K562 (cell line): Measurements from ENCODE around the gene RUNDC1. TPM values are rescaled to one million over a fixed set of nuclear protein-coding genes. Genes with fewer than 3 reads are reported as not detected.
A peak's percentile ranks its signal among the peaks of the same experiment; 100 is the strongest.

Experiments used
- ATAC-seq: fragments of 200-7000 bp; cut with Tn5 transposase; 3 replicates; pipeline ENCODE4 v1.9.1; 2020; ENCODE audit warnings: moderate library complexity
- BruUV-seq: library from RNA; stranded (reverse); fragments of 400-500 nt; replicated peaks from 2 replicates; lab custom pipeline; 2021; lab: Mats Ljungman, UMichigan
- CTCF ChIA-PET: fragments of 300-600 bp; formaldehyde crosslinking; extraction: SDS; loops from one replicate; lab custom pipeline; 2021; ENCODE audit warnings: low intra/inter-chr PET ratio; lab: Yijun Ruan, JAX
- POLR2A ChIA-PET: fragments of 300-600, 350-650 bp; sonication (Branson Sonifier 250); formaldehyde crosslinking; extraction: SDS; loops from one replicate; lab custom pipeline; 2021; ENCODE audit warnings: antibody characterized with exemption, inconsistent platforms; lab: Yijun Ruan, JAX
- DNase-seq, 4 experiments: peaks; one replicate each; pipeline versions ENCODE4 v3.0.0 to v3.0.0-alpha.2; 2011 to 2018; ENCODE audit warnings: low spot score in 3 of 4, mixed read lengths in 3 of 4; ENCODE audit errors: extremely low read depth in 1 of 4
- FAIRE-seq: peaks from 2 replicates; lab custom pipeline; 2011; peaks lifted over from hg19 to GRCh38; lab: Jason Lieb, UNC
- H2AFZ ChIP-seq: 2 replicates; pipeline ENCODE4 v1.6.0; 2011; ENCODE audit warnings: low read depth, low read length, control low read depth, inconsistent platforms
- H3K27ac ChIP-seq: fragments of 200-600 bp; 3 replicates; pipeline ENCODE4 v1.8.0; 2011; ENCODE audit warnings: low read depth, mild to moderate bottlenecking, control low read depth, inconsistent platforms, low read length, moderate library complexity, mixed read lengths; ENCODE audit errors: extremely low read depth
- H3K27me3 ChIP-seq, 2 experiments: fragments of 300-600 bp in 1 of 2; 2 replicates in 1 of 2; 3 replicates in 1 of 2; pipeline versions ENCODE4 v1.6.0 to v1.8.0; 2011; ENCODE audit warnings: inconsistent platforms in 2 of 2, low read length in 2 of 2, mild to moderate bottlenecking in 1 of 2, mixed read lengths in 1 of 2, moderate library complexity in 1 of 2; ENCODE audit not compliant: control insufficient read depth in 2 of 2, insufficient read depth in 2 of 2
- H3K36me3 ChIP-seq: fragments of 300-600 bp; 3 replicates; pipeline ENCODE4 v1.8.0; 2011; ENCODE audit warnings: mild to moderate bottlenecking, low read length, inconsistent platforms; ENCODE audit not compliant: control insufficient read depth, insufficient read depth
- H3K4me1 ChIP-seq, 2 experiments: fragments of 200-600 bp in 1 of 2; replicated peaks in 1 of 2; 2 replicates in 1 of 2; 3 replicates in 1 of 2; pipeline versions ENCODE4 v1.5.1 to v1.8.0; 2011; ENCODE audit warnings: inconsistent platforms in 2 of 2, low read length in 2 of 2, mild to moderate bottlenecking in 1 of 2, mixed read lengths in 1 of 2, moderate library complexity in 1 of 2; ENCODE audit not compliant: control insufficient read depth in 2 of 2, insufficient read depth in 2 of 2
- H3K4me2 ChIP-seq: 2 replicates; pipeline ENCODE4 v1.6.1; 2011; ENCODE audit warnings: low read length, control low read depth, inconsistent platforms, mixed read lengths; ENCODE audit not compliant: insufficient read depth
- H3K4me3 ChIP-seq: fragments of 200-600 bp; sonication (generic), shearing (Covaris generic); 2 replicates; pipeline ENCODE4 v1.5.1; 2016; ENCODE audit warnings: control low read depth, inconsistent platforms
- H3K79me2 ChIP-seq: fragments of 200-600 bp; 3 replicates; pipeline ENCODE4 v1.8.0; 2011; ENCODE audit warnings: low read length, inconsistent platforms; ENCODE audit not compliant: control insufficient read depth, insufficient read depth
- H3K9ac ChIP-seq, 2 experiments: 2 replicates each; pipeline versions ENCODE4 v1.6.0 to v1.6.1; 2011; ENCODE audit warnings: low read depth in 2 of 2, low read length in 2 of 2, control low read depth in 1 of 2, inconsistent platforms in 1 of 2, mild to moderate bottlenecking in 1 of 2, mixed read lengths in 1 of 2; ENCODE audit not compliant: insufficient read depth in 1 of 2
- H3K9me1 ChIP-seq: one replicate; pipeline ENCODE4 v1.6.0; 2011; ENCODE audit warnings: inconsistent platforms, mild to moderate bottlenecking, low read length, moderate library complexity; ENCODE audit not compliant: control insufficient read depth, insufficient read depth
- H3K9me3 ChIP-seq: replicated peaks from 2 replicates; pipeline ENCODE4 v1.5.1; 2011; ENCODE audit warnings: low read depth, low read length, inconsistent platforms; ENCODE audit not compliant: control insufficient read depth, insufficient read depth
- H4K20me1 ChIP-seq: replicated peaks from 2 replicates; pipeline ENCODE4 v1.6.1; 2011; ENCODE audit warnings: low read length, inconsistent platforms, mixed read lengths; ENCODE audit not compliant: control insufficient read depth, insufficient read depth
- CGGBP1 ChIP-seq: fragments of 250-450 bp; sonication (Bioruptor Pico); IDR thresholded peaks from 2 replicates; pipeline ENCODE4 v1.9.0; 2021; ENCODE audit warnings: mild to moderate bottlenecking
- RBFOX2 ChIP-seq: fragments of 200-400 bp; formaldehyde crosslinking; IDR thresholded peaks from 2 replicates; pipeline ENCODE4 v1.6.1; 2017; ENCODE audit warnings: low read depth, mild to moderate bottlenecking, low read length, moderate library complexity
- SMAD4 ChIP-seq: fragments of 250-450 bp; sonication (Bioruptor Pico); conservative IDR thresholded peaks from 2 replicates; pipeline ENCODE4 v1.8.0; 2021; ENCODE audit warnings: inconsistent platforms, mild to moderate bottlenecking, moderate library complexity
- SRSF7 ChIP-seq: fragments of 200-400 bp; formaldehyde crosslinking; optimal IDR thresholded peaks from 2 replicates; pipeline ENCODE3; 2017; ENCODE audit warnings: mild to moderate bottlenecking, low read depth, low read length
- WGBS: fragments of 100-300 bp; shearing (Covaris generic); methylation state at CpG from one replicate; pipeline ENCODE4 v1.1.6; 2016; ENCODE audit warnings: low coverage, mixed read lengths; ENCODE audit not compliant: insufficient coverage; ENCODE audit errors: missing lambda C conversion rate; 5-methylcytosine and 5-hydroxymethylcytosine counted together
- in situ Hi-C: fragments of 300-500 bp; cut with MboI; formaldehyde crosslinking; loops from 4 replicates; pipeline ENCODE4 v1.15.0; 2018; ENCODE audit warnings: inconsistent platforms, mixed read lengths
- intact Hi-C: fragments of 100-400 bp; cut with micrococcal nuclease; formaldehyde crosslinking; loops from 2 replicates; pipeline ENCODE4 v1.14.2; 2022
- polyA plus RNA-seq, 8 experiments: library from polyadenylated mRNA; depleted of rRNA in 4 of 8; stranded (reverse) in 5 of 8; unstranded in 3 of 8; fragments of >200 nt; fragmentation: Nextera tagmentation in 2 of 8; fragmentation: Illumina TruSeq in 1 of 8; extraction: Ambion mirVana in 2 of 8; extraction: Trizol in 1 of 8; gene quantifications; 2 replicates each; pipeline versions ENCODE4 v1.2.1 to v1.2.3, GENCODE V29; 2011 to 2014; ENCODE audit warnings: inconsistent platforms in 1 of 8, missing spikeins in 1 of 8
- total RNA-seq, 7 experiments: library from RNA; depleted of rRNA in 6 of 7; stranded (reverse); fragments of >200 nt in 6 of 7; fragmentation: Illumina TruSeq in 2 of 7; extraction: Trizol in 2 of 7; gene quantifications; 2 replicates each; pipeline versions ENCODE4 v1.2.1 to v1.2.3, GENCODE V29; 2011 to 2021; ENCODE audit warnings: low replicate concordance in 1 of 7
- TF ChIP-seq, protein P1 (sequence below), 2 experiments: fragments of 450-650 bp; IDR thresholded peaks; 2 replicates each; pipeline ENCODE4 v1.6.1; 2018; ENCODE audit warnings: mild to moderate bottlenecking in 2 of 2, low read depth in 1 of 2; ENCODE audit not compliant: partially characterized antibody in 2 of 2

The RUNDC1 gene
- total and polyA plus RNA-seq, 9 of the 15 experiments (the other 6 are each of a cell fraction or from before 2014, with no cell fraction given), result 3.4 to 12.6 (median 9.4) TPM

DNA sequence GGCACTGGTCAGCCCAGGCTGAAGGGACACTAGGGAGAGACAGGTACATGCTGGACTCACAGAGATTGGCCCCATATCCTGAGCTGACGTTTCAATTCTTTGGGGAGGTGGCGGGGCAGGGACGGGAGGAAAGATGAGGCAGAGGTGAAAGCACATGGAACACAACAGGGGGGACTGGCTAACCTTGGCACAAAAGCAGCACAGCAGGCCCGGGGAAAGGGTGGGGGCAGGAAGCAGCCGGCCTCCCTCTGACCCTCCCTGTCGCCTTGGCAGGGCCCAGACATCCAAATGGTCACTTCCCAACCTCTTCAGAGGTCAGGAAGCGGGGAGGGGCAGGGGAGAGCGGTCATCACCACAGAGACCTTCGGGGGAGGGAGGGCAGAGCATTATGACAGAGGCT lies 35.2 kb downstream of the RUNDC1 start:
- POLR2A ChIA-PET, result interaction anchor here (1.2 to 1.5 kb wide), 2 partner anchors 10 to 17 kb away, joined by 5 to 7 read pairs; partner anchors contain the start of genes IFI35 and RPL27
- intact Hi-C loops, result no loop called here
- Histone ChIP-seq H4K20me1 (peaks cover 10% of the 10 kb centered on the region; the same call in 1 of the 2 replicates), H3K4me1 (peaks cover 33 to 44% of the 10 kb centered on the region in 2 experiments), H3K36me3 (peaks cover 61% of the 10 kb centered on the region; the same call in 2 of the 3 replicates), H3K79me2 (peaks cover 26% of the 10 kb centered on the region), H3K27ac (no peak overlapping the region), H3K4me3 (no peak overlapping the region), H3K9me3 (no peaks in the 10 kb centered on the region; the same call in 1 of the 2 replicates), H2AFZ (no peak overlapping the region), H3K9me1 (peaks cover 10% of the 10 kb centered on the region), H3K27me3 (no peaks in the 10 kb centered on the region), H3K4me2 (no peak overlapping the region), H3K9ac (peak overlapping the region in 1 of 2 experiments; percentile 44; a peak in 2 of 4 replicates)
- no TSS peak for BruUV-seq
- no peak for DNase-seq
- 73% methylated on average over 9 of the region's 9 CpGs for WGBS
- CTCF ChIA-PET, result no interaction called here
- FAIRE-seq, result no peak
- no peak for TF ChIP-seq SRSF7
- no peak for TF ChIP-seq CGGBP1 (CRISPR knock-in tag)
- TF ChIP-seq, protein P1, sequence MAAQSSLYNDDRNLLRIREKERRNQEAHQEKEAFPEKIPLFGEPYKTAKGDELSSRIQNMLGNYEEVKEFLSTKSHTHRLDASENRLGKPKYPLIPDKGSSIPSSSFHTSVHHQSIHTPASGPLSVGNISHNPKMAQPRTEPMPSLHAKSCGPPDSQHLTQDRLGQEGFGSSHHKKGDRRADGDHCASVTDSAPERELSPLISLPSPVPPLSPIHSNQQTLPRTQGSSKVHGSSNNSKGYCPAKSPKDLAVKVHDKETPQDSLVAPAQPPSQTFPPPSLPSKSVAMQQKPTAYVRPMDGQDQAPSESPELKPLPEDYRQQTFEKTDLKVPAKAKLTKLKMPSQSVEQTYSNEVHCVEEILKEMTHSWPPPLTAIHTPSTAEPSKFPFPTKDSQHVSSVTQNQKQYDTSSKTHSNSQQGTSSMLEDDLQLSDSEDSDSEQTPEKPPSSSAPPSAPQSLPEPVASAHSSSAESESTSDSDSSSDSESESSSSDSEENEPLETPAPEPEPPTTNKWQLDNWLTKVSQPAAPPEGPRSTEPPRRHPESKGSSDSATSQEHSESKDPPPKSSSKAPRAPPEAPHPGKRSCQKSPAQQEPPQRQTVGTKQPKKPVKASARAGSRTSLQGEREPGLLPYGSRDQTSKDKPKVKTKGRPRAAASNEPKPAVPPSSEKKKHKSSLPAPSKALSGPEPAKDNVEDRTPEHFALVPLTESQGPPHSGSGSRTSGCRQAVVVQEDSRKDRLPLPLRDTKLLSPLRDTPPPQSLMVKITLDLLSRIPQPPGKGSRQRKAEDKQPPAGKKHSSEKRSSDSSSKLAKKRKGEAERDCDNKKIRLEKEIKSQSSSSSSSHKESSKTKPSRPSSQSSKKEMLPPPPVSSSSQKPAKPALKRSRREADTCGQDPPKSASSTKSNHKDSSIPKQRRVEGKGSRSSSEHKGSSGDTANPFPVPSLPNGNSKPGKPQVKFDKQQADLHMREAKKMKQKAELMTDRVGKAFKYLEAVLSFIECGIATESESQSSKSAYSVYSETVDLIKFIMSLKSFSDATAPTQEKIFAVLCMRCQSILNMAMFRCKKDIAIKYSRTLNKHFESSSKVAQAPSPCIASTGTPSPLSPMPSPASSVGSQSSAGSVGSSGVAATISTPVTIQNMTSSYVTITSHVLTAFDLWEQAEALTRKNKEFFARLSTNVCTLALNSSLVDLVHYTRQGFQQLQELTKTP (IDR thresholded peaks at IDR 0.05; ENCODE audit: low read depth in 1 of 2, partially characterized antibody in 2 of 2), result no peak
- TF ChIP-seq RBFOX2, result 0 out of 2 replicates have a peak, but pooled peaks have one; percentile 42
- TF ChIP-seq SMAD4 (CRISPR knock-in tag), result 0 out of 2 replicates have a peak, but pooled peaks have one; percentile 33
- ATAC-seq, result no peak
- in situ Hi-C loops, result loop anchor here (10.0 kb wide), 1 partner anchor 299 kb away; no protein-coding TSS in a partner anchor
